ENCODE data around the gene POLRMT. TPM values are rescaled to one million over a fixed set of nuclear protein-coding genes. Genes with fewer than 3 reads are reported as not detected.

Gene POLRMT
- total RNA-seq, 1 donor from 2014 or later: 14.1 TPM

GRCh38 chr19:647566-648284, 14.4 kb upstream of the POLRMT start:
- Mint-ChIP-seq H3K4me1 (no peaks in the 10 kb centered on the region), H3K27ac (no peak overlapping the region), H3K4me3 (no peak overlapping the region), H3K36me3 (peaks cover 5% of the 10 kb centered on the region), H3K27me3 (ENCODE audit: insufficient read depth, low read depth) (peaks cover 2% of the 10 kb centered on the region), H3K9me3 (no peaks in the 10 kb centered on the region)
- Histone ChIP-seq H3K4me2 (no peak overlapping the region), H3K4me1 (no peaks in the 10 kb centered on the region), H3K36me3 (no peaks in the 10 kb centered on the region), H3K27me3 (no peaks in the 10 kb centered on the region), H3K4me3 (no peak overlapping the region), H3K9ac (no peak overlapping the region), H3K9me3 (ENCODE audit: low read depth) (no peaks in the 10 kb centered on the region), H4K20me1 (ENCODE audit: low read depth) (peaks cover 26% of the 10 kb centered on the region), H2AFZ (replicated peaks) (no peak overlapping the region), H3K79me2 (ENCODE audit: low read depth) (peaks cover 12% of the 10 kb centered on the region), H3K27ac (no peak overlapping the region), H3F3A (ENCODE audit: low read depth) (no peaks in the 10 kb centered on the region)
- no peak for DNase-seq (ENCODE audit: low spot score)
- TF ChIP-seq EZH2 (IDR thresholded peaks at IDR 0.05) (no peak), CTCF (IDR thresholded peaks at IDR 0.05) (no peak), EZH2phosphoT487 (IDR thresholded peaks at IDR 0.05) (no peak)

GRCh38 chr19:646779-647565, 13.6 kb upstream of the POLRMT start:
- Mint-ChIP-seq H3K36me3 (peaks cover 5% of the 10 kb centered on the region), H3K9me3 (no peaks in the 10 kb centered on the region), H3K27ac (no peak overlapping the region), H3K4me1 (no peaks in the 10 kb centered on the region), H3K27me3 (ENCODE audit: insufficient read depth, low read depth) (peaks cover 2% of the 10 kb centered on the region), H3K4me3 (no peak overlapping the region)
- TF ChIP-seq CTCF (IDR thresholded peaks at IDR 0.05) (no peak), EZH2phosphoT487 (IDR thresholded peaks at IDR 0.05) (no peak), EZH2 (IDR thresholded peaks at IDR 0.05) (no peak)
- H3K9ac ChIP-seq: no peak overlapping the region
- no peaks in the 10 kb centered on the region for H3K4me1 ChIP-seq
- no peaks in the 10 kb centered on the region for H3K9me3 ChIP-seq (ENCODE audit: low read depth)
- H3K27me3 ChIP-seq: no peaks in the 10 kb centered on the region
- no peaks in the 10 kb centered on the region for H3K36me3 ChIP-seq
- H3K27ac ChIP-seq: no peak overlapping the region
- H3F3A ChIP-seq (ENCODE audit: low read depth): no peaks in the 10 kb centered on the region
- H2AFZ ChIP-seq (replicated peaks): no peak overlapping the region
- DNase-seq (ENCODE audit: low spot score): no peak
- H3K4me3 ChIP-seq: no peak overlapping the region
- peaks cover 18% of the 10 kb centered on the region for H4K20me1 ChIP-seq (ENCODE audit: low read depth)
- H3K4me2 ChIP-seq: no peak overlapping the region
- peaks cover 5% of the 10 kb centered on the region for H3K79me2 ChIP-seq (ENCODE audit: low read depth)

GRCh38 chr19:645912-646778, 12.8 kb upstream of the POLRMT start:
- no peaks in the 10 kb centered on the region for H3K4me1 Mint-ChIP-seq
- no peak overlapping the region for H3K27ac ChIP-seq

More at GRCh38 chr19:645912-646778, 12.8 kb upstream of the POLRMT start:
- no peak overlapping the region for H3K4me3 ChIP-seq
- peaks cover 14% of the 10 kb centered on the region for H4K20me1 ChIP-seq (ENCODE audit: low read depth)
- H3K4me2 ChIP-seq: no peak overlapping the region
- no peak overlapping the region for H2AFZ ChIP-seq (replicated peaks)
- H3K27me3 ChIP-seq: no peaks in the 10 kb centered on the region
- H3K36me3 ChIP-seq: no peaks in the 10 kb centered on the region
- no peaks in the 10 kb centered on the region for H3K79me2 ChIP-seq (ENCODE audit: low read depth)
- no peaks in the 10 kb centered on the region for H3K9me3 ChIP-seq (ENCODE audit: low read depth)
- Mint-ChIP-seq H3K36me3 (peaks cover 5% of the 10 kb centered on the region), H3K9me3 (no peaks in the 10 kb centered on the region), H3K4me3 (no peak overlapping the region), H3K27me3 (ENCODE audit: insufficient read depth, low read depth) (peaks cover 4% of the 10 kb centered on the region), H3K27ac (no peak overlapping the region)
- H3K4me1 ChIP-seq: no peaks in the 10 kb centered on the region
- H3K9ac ChIP-seq: no peak overlapping the region
- TF ChIP-seq EZH2phosphoT487 (IDR thresholded peaks at IDR 0.05) (no peak), EZH2 (IDR thresholded peaks at IDR 0.05) (no peak)
- no peak for DNase-seq (ENCODE audit: low spot score)
- H3F3A ChIP-seq (ENCODE audit: low read depth): no peaks in the 10 kb centered on the region

Data from neural progenitor cell (in vitro differentiated cells).